Measurements from ENCODE around the gene NBR1. TPM values are rescaled to one million over a fixed set of nuclear protein-coding genes. Genes with fewer than 3 reads are reported as not detected.
"Not testable (repeated sequence)": the region's sequence is repeated elsewhere in the genome, so short reads cannot be mapped to it uniquely, and the experiment has no call there.

Gene NBR1
- total RNA-seq, 4 donors from 2014 or later = 117 to 166 (median 134) TPM

- WGBS, 2 donors = 88 to 93% methylated on average over 11 to 19 of the region's 19 CpGs
- TF ChIP-seq, protein P1, sequence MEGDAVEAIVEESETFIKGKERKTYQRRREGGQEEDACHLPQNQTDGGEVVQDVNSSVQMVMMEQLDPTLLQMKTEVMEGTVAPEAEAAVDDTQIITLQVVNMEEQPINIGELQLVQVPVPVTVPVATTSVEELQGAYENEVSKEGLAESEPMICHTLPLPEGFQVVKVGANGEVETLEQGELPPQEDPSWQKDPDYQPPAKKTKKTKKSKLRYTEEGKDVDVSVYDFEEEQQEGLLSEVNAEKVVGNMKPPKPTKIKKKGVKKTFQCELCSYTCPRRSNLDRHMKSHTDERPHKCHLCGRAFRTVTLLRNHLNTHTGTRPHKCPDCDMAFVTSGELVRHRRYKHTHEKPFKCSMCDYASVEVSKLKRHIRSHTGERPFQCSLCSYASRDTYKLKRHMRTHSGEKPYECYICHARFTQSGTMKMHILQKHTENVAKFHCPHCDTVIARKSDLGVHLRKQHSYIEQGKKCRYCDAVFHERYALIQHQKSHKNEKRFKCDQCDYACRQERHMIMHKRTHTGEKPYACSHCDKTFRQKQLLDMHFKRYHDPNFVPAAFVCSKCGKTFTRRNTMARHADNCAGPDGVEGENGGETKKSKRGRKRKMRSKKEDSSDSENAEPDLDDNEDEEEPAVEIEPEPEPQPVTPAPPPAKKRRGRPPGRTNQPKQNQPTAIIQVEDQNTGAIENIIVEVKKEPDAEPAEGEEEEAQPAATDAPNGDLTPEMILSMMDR (IDR thresholded peaks at IDR 0.05) = no peak
- no peak for TF ChIP-seq POLR2A (IDR thresholded peaks at IDR 0.05)
Observed at GRCh38 chr17:43135454-43135819, 35.6 kb upstream of the NBR1 start.

GRCh38 chr17:43136574-43136973 lies 34.4 kb upstream of the NBR1 start:
- DNase-seq; H3K4me1 ChIP-seq; H3K27me3 ChIP-seq; H3K9me3 ChIP-seq; H3K27ac ChIP-seq; H3K36me3 ChIP-seq; H3K4me3 ChIP-seq (replicated peaks in 1 of 3); intact Hi-C loops (cut with DNase I): not testable (repeated sequence)
- WGBS, 2 donors = 88 to 92% methylated on average over 3 of the region's 3 CpGs

More at GRCh38 chr17:43135454-43135819, 35.6 kb upstream of the NBR1 start:
- DNase-seq = no peak
- Histone ChIP-seq H3K36me3 (no peaks in the 10 kb centered on the region), H3K4me1 (no peaks in the 10 kb centered on the region), H3K27me3 (no peaks in the 10 kb centered on the region), H3K4me3 (replicated peaks in 1 of 3) (no peak overlapping the region), H3K9me3 (no peaks in the 10 kb centered on the region), H3K27ac (no peak overlapping the region)
- intact Hi-C loops (cut with DNase I) = no loop called here

GRCh38 chr17:43138531-43138930 lies 32.5 kb upstream of the NBR1 start:
- DNase-seq; H3K27me3 ChIP-seq; H3K4me3 ChIP-seq (replicated peaks in 1 of 3); intact Hi-C loops (cut with DNase I); H3K27ac ChIP-seq; H3K9me3 ChIP-seq; H3K36me3 ChIP-seq; H3K4me1 ChIP-seq: not testable (repeated sequence)
- 85 to 97% methylated on average over 3 to 4 of the region's 4 CpGs for WGBS, 2 donors

DNA sequence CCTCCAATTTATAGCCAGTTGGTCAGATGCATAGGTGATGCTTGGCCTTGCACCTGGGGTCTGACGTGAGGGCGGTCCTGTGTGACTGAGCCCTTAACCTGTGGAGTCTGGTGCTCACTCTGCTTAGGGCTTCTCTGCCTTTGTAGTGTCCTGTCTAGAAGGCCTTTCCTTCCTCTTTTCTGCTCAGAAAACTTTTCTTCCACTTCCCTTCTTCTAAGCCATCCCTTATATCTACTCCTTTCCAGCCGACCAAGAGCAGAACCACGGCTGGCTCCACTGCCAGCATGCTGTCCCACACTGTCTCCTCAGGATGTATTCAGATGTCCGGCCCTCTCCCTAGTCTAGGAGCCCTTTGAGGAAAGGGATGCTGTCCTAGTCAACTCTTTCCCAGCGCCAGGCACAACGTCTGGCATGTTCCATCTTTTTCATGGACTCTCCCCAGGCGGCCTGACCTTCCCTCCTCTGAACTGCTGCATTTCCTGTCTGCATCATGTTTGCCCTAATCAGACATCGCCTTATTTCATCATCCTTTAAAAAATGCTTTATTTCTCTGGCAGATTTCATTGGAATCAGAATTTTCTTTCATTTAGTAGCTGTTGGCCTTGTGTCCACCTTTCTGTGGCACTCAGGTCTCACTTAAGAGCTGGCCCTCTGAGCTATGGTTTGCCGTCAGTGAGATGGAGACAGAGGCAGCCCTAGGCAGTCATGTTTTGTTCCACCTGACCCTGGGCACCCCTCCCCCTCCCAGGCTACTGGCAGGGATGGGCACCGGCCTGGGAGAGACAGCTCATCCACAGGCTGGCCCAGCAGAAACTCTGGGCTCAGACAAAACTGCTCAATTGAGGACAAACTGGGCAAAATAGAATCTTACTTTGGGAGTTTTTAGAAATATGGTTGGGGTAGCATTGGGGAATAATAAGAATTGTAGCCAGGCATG lies 30.4 kb upstream of the NBR1 start:
- WGBS, 2 donors = 87 to 88% methylated on average over 11 of the region's 11 CpGs
- Histone ChIP-seq H3K36me3 (no peaks in the 10 kb centered on the region), H3K4me3 (replicated peaks in 1 of 3) (no peak overlapping the region), H3K27ac (no peak overlapping the region), H3K27me3 (no peaks in the 10 kb centered on the region), H3K9me3 (no peaks in the 10 kb centered on the region), H3K4me1 (no peaks in the 10 kb centered on the region)
- no peak for DNase-seq
- TF ChIP-seq, protein P1 (IDR thresholded peaks at IDR 0.05) = no peak
- TF ChIP-seq POLR2A (IDR thresholded peaks at IDR 0.05) = no peak
- intact Hi-C loops (cut with DNase I) = no loop called here

DNA sequence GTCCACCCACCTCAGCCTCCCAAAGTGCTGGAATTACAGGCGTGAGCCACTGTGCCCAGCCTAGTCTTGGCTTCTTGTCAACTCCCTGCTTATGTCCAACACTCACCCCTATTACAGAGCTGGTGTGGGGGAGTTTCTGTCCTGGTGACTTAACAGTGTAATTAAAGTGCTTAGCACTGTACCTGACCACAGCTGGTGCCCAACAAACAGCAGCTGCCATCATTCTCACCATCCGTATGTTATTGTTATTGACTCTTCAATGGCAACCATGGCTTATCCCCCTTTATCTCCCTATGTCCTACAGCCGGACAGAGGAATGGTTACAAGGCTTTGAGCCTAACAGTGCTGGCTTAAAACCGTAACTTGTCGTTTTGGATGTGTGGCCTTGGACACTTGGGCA lies 28.9 kb upstream of the NBR1 start:
- intact Hi-C loops (cut with DNase I) = no loop called here
- Histone ChIP-seq H3K27me3 (no peaks in the 10 kb centered on the region), H3K4me3 (replicated peaks in 1 of 3) (no peak overlapping the region), H3K36me3 (no peaks in the 10 kb centered on the region), H3K27ac (no peak overlapping the region), H3K9me3 (no peaks in the 10 kb centered on the region), H3K4me1 (no peaks in the 10 kb centered on the region)
- TF ChIP-seq, protein P1 (IDR thresholded peaks at IDR 0.05) = no peak
- TF ChIP-seq POLR2A (IDR thresholded peaks at IDR 0.05) = no peak
- DNase-seq = no peak
- 95 to 97% methylated on average over 5 of the region's 5 CpGs for WGBS, 2 donors

DNA sequence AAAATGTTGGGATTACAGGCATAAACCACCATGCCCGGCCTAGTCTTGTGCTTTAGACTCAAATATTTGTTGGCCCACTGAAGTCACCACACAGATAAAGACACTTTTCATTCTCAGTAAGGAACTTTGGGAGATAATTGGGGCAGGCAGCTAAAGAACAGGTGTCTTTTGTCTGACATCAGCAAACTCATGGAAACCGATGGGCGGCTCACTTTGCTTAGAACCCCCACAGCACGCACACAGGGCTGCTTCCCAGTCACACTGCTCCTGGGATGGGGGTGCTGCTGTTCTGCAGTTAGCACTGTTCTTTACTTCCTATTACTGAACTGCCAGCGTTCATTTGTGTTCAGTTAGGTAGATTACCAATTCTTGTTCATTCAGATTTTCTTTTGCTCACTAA lies 27.8 kb upstream of the NBR1 start:
- intact Hi-C loops (cut with DNase I) = no loop called here
- no peaks in the 10 kb centered on the region for H3K27me3 ChIP-seq
- DNase-seq = no peak
- H3K27ac ChIP-seq = no peak overlapping the region
- no peaks in the 10 kb centered on the region for H3K9me3 ChIP-seq
- TF ChIP-seq, protein P1 (IDR thresholded peaks at IDR 0.05) = no peak
- no peak for TF ChIP-seq POLR2A (IDR thresholded peaks at IDR 0.05)
- 89 to 90% methylated on average over 5 of the region's 5 CpGs for WGBS, 2 donors
- H3K4me1 ChIP-seq = no peaks in the 10 kb centered on the region
- H3K36me3 ChIP-seq = no peaks in the 10 kb centered on the region
- H3K4me3 ChIP-seq (replicated peaks in 1 of 3) = no peak overlapping the region

Data from thyroid gland (tissue), 4 donors.